ENCODE measurements around the gene IFTAP.

The IFTAP gene

GRCh38 chr11:36684840-36685801 is 90.8 kb downstream of the IFTAP start:
- H3K4me3 ChIP-seq (ENCODE audit: low read depth, low read length): no peak overlapping the region

DNA sequence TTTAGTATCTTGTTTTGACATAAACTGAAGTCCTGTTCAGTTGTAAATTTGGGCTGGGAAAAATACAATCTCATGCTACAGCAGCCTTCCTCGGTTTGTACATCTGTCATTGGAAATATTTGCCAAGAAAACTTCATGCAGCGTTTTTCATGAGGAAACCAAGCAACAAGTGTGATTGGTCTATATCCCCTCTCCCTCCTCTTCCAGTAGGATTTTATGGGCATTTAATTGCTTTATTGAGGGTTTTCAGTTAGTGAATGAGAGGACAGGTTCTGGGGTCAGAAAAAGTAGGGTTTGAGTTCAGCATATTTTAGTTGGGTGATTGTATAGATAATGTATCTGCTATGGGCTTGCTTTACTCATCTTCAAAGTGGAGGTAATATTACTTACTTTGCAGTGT is 93.8 kb downstream of the IFTAP start:
- no peak for TF ChIP-seq CTCF (IDR thresholded peaks at IDR 0.05; ENCODE audit: low read depth, low read length)
- H3K4me3 ChIP-seq (ENCODE audit: low read depth, low read length): no peak overlapping the region

More at GRCh38 chr11:36684840-36685801, 90.8 kb downstream of the IFTAP start:
- TF ChIP-seq CTCF (IDR thresholded peaks at IDR 0.05; ENCODE audit: low read depth, low read length): no peak

DNA sequence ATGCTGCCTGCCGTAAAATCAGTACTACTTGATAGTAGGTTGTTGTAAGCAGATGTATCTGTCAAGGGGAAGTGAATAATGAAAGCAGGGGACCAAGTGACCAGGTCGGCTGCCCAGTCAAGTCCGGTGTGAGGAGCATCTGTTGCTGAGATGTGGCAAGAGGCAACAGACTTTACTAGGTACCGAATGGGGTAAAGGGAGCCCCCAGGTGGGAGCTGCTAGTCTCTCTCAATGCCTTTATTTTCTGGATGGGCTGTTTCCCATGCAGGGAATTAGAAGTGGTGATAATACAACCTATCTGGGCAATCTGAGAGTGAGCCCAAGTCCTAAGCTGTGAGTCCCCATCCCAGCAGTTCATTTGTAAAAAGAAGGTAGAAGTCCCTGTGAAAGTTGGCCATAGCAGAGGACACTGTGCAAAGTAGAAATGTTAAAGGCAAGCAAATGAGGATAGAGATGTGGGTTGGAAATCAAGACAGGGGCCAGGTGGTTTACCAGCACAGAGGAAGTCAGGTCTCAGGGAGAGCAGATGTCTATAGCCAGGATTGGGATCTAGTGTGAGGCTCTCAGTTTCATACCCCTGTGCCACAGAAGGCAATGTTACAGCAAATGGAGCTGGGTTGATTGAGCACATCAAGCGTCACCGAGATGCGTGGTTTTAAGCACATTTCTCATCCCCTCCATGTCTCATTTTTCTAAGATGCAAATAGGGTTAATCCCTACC is 94.4 kb downstream of the IFTAP start:
- TF ChIP-seq CTCF (IDR thresholded peaks at IDR 0.05; ENCODE audit: low read depth, low read length): no peak
- H3K4me3 ChIP-seq (ENCODE audit: low read depth, low read length): no peak overlapping the region

- H3K4me3 ChIP-seq (ENCODE audit: low read depth, low read length): no peak overlapping the region
- TF ChIP-seq CTCF (IDR thresholded peaks at IDR 0.05; ENCODE audit: low read depth, low read length): no peak
Measured at GRCh38 chr11:36689442-36689841, 95.1 kb downstream of the IFTAP start.

DNA sequence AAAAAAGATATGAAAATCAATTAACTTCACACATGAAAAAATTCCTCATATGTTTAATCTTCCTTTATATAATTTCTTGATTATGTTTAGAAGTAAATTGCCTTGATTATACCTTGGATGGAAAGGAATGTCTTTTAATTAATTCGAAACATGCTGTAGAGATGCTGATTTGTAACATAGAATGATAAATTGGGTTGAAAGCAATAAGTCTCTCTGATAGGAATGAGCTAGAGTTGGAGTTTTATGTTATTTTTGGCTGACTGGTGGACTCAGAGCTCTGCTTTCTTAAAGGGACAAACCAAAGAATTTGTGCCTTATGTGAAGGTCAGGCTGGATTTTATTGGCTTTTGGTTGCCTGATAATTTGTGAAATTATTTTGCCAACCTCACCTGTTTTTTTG is 98.4 kb downstream of the IFTAP start:
- H3K4me3 ChIP-seq (ENCODE audit: low read depth, low read length): no peak overlapping the region
- no peak for TF ChIP-seq CTCF (IDR thresholded peaks at IDR 0.05; ENCODE audit: low read depth, low read length)

DNA sequence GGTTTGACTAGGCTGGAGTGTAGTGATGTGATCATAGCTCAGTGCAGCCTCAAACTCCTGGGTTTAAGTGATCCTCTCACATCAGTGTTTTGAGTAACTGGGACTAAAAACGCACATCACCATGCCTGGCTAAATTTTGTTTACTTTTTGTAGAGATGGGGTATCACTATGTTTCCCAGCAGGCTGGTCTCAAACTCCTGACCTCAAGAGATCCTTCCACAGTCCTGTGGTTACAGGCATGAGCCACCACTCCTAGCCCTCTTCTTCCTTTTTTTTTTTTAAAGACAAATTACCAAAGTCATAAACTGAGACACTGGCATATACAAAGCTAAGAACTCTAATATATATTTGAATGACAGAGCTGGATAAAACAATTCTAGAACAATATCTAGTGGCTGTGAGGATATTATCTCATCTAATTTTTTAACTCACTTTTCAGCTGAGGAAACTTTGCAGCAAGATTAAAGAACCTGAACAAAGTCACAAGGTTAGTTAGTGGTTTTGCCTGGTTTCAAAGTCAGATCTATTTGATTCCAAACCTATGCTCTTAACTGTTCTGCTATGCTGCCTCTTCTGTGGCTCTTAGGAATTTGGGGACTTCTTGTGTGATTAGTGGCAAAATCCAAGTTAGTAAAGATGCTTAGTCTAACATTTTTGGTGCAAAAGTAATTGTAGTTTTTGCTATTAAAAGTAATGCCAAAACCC is 99.0 kb downstream of the IFTAP start:
- H3K4me3 ChIP-seq (ENCODE audit: low read depth, low read length): no peak overlapping the region
- no peak for TF ChIP-seq CTCF (IDR thresholded peaks at IDR 0.05; ENCODE audit: low read depth, low read length)
